Right renal pelvis (tissue), 4 donors: ENCODE results near the gene LEUTX. TPM values are rescaled to one million over a fixed set of nuclear protein-coding genes. Genes with fewer than 3 reads are reported as not detected.
A peak's percentile ranks its signal among the peaks of the same experiment; 100 is the strongest.

Experiments
- DNase-seq, 4 donors: peaks; one replicate each; pipeline ENCODE4 v3.0.0-alpha.2; 2013; ENCODE audit warnings: low read depth in 4 of 4, low spot score in 3 of 4, missing footprints in 1 of 4
- polyA plus RNA-seq, 4 donors: library from polyadenylated mRNA; unstranded; fragments of 120-200 nt; gene quantifications; one replicate each; pipeline ENCODE4 v1.2.1, GENCODE V29; 2013; ENCODE audit not compliant: insufficient read length in 4 of 4

Gene LEUTX
- polyA plus RNA-seq, 4 donors: not detected

DNA sequence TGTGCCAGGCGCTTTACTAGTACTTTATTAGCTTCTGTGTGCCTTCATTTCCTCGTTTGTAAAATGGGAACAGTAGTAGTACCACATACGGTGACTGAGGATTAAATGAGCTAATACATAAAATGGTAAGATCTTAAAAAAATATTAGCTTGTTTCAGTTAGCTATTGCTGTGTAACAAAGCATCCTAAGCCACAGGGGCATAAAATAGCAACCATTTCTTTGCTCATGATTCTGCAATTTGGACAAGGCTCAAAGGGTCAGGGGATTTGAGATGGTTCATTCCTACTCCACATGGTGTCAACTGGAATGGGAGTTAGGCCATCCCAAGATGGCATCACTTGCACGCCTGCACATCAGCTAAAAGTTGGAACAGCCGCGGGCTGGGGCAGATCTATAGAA, 42.0 kb downstream of the LEUTX start:
- DNase-seq: no peak

GRCh38 chr19:39823686-39824085, 45.0 kb downstream of the LEUTX start:
- no peak for DNase-seq

GRCh38 chr19:39824143-39825092, 45.8 kb downstream of the LEUTX start:
- peak; percentile 67 to 90 (median 86) for DNase-seq

- DNase-seq: no peak
Measured at GRCh38 chr19:39825093-39825463, 46.4 kb downstream of the LEUTX start.

DNA sequence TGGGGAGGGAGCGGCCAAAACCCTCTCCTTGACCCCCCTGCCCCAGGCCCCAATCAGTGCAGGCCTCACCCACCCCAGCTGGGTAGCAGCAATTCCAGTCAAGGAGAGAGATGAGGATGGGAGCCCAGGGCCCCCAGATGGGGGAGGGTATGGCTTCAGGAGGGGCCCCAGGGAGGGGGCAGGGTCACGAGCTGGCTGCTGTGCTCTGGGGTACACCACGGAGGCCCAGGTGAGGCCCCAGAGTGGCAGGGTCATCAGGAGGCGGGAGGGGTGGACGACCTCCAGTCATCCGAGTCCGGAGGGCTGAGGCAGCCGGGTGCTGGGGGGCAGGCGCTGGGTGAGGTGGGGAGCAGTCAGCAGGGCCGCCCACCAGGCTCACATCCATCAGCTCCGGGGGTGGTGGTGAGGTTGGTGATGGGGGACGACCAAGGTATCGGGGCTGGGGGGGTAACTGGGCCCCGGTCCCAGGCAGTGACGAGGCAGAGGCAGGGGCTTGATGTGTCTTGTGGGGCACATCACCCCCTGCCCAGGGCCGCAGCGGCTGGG, 47.0 kb downstream of the LEUTX start:
- no peak for DNase-seq

DNA sequence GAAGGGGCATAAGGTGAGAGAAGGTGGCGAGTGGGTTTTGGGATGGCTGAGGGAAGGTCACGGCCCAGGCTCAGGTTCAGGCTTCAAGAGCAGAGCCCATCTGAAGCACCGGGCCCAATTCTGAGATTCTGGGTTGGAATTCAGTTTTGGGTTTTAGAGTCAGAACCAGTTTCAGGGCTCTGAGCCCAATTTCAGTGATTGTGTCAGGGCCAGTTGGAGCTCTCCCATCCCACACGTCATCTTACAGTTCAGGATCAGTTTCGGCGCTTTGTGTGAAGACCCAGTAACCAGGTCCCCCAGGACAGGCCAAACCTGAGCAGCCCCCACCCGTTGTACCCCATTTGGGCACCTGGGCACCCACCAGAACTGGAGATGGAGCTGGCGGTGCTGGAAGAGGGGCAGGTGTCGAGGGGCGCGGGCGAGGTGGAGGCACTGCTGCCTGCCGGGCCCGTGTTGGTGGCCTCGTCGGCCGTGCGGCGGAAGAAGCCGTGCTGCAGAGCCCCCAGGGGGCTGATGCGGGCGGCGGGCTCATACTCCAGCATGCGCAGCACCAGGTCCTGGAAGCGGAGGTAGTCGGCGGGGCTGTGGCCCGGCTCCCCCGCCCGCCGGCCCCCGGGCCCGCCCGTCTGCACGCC, 47.8 kb downstream of the LEUTX start:
- DNase-seq: no peak

DNA sequence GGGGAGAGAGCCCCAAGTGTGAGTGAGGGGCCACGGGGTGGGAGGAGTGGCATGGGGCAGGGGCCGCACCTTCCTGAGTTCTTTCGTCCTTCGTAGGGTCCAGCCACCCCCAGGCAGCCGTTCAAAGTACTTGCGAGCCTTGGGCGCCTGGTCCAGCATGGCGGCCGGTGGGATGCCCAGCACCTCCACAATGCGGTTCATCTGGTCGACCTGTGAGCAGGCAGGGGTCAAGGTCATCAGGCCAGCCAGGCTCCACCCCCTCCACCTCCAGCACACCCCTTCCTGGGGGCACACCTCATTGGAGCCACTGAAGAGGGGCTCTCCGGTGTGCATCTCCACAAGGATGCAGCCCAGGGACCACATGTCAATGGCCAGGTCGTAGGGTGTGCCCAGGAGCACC, 48.6 kb downstream of the LEUTX start:
- DNase-seq: no peak

GRCh38 chr19:39828015-39828653, 49.5 kb downstream of the LEUTX start:
- DNase-seq: no peak

DNA sequence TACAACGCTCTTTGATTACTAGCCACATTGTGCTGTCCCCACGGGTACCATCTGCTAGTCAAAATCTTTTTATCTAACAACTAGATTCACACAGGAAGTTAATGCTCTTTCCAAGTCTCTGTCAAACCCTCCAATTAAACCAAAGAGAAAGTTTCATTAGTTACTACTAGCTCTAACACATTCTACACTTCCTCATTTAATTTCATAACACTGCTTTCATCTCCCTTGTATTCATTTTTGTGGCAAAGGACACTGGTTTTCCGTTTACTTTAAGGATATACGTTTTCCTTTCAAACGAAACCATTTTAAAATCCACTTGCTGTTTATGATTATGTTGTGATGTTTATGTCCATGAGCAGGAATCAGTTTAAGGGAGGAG, 50.0 kb downstream of the LEUTX start:
- no peak for DNase-seq

DNA sequence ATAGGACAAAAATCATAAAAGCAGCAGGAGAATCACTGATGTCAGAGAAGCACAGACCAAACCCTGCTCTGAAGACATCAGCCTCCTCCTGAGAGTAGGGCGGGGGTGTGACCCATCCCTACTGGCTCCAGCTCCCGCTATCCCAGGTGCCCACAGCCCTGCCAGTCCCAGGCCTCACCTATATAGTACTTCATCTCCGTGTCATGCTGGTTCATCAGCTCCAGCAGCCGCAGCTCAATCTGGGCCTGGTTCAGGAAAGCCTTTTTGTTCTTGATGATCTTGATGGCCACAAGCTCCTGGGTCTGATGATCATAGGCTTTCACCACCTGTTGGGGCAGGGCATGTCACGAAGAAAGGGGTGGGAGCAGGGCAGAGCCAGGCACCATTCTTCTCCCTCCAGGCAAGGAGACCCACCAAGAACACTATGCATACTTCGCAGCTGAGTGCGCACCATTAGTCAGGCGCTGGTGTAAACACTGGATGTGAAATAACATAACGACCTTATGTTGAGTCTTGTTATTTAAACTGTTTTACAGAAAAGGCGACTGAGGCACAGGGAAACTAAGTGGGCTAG, 51.1 kb downstream of the LEUTX start:
- no peak for DNase-seq

- DNase-seq: no peak
Measured at GRCh38 chr19:39830406-39830805, 51.8 kb downstream of the LEUTX start.

GRCh38 chr19:39830847-39831246, 52.2 kb downstream of the LEUTX start:
- no peak for DNase-seq

DNA sequence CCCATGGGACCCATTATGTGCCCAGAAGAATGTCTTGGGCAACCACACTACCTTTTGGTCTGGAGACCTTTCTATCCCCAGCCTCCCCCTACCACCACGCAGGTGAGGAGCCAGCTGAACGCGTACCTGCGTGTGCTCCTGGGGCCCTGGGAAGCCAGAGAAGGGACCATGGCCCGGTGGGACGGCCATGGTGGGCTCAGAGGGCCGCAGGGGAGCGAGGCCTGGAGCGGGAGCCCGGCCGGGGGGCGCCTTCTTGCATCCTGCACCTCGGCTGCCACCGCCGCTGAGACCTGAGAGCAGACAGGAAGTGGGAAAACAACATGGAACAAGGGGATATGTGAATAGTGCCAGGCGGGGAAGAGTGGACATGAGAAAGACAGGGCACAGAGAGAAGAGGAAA, 53.0 kb downstream of the LEUTX start:
- no peak for DNase-seq

DNA sequence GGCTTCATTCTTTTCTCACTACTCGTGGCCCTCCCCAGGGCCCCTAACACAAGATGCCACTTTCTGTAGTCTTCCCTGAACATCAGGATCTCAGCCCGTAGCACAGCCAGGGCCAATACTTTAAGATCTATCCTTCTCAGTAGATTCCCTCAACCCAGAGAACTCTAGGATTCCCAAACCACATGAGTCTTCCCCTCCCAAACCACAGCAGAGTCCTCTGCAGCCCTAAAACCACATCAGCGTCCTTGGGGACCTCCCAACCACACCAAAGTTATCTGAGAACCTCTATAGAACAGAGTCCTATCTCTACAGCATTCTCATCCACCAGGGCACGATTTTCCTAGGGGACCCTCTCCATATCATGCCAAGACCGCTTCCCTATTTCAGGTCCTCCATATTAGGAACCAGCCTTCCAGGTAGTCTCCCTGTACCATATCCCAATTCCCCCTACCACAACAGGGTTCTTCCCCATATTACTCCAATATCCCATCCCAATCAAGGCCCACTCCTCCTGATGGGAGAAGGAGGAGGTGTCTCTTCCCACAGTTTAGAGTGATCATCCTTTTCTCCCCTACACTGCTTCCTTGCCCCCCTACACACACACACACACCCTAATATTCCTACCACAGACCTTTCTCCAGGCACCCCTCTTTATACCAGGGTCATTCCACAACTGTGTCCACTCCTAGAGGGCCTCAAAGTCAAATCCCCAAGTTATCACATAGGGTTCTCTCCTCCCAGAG, 53.9 kb downstream of the LEUTX start:
- no peak for DNase-seq

DNA sequence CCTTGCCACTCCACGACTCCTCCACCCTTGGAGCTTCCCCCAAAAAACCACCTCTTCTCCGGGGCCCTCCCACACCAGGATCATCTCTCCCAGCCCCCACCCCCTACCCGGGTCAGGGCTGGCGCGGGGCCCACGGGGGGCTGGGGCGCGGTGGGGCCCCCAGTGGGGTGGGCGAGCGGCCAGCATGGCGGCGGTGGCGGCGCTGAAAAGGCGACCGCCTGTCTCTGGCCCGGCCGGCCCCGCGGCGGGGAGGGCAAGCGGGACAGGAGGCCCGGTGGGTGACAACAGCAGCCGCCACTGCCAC, 54.5 kb downstream of the LEUTX start:
- DNase-seq: no peak

DNA sequence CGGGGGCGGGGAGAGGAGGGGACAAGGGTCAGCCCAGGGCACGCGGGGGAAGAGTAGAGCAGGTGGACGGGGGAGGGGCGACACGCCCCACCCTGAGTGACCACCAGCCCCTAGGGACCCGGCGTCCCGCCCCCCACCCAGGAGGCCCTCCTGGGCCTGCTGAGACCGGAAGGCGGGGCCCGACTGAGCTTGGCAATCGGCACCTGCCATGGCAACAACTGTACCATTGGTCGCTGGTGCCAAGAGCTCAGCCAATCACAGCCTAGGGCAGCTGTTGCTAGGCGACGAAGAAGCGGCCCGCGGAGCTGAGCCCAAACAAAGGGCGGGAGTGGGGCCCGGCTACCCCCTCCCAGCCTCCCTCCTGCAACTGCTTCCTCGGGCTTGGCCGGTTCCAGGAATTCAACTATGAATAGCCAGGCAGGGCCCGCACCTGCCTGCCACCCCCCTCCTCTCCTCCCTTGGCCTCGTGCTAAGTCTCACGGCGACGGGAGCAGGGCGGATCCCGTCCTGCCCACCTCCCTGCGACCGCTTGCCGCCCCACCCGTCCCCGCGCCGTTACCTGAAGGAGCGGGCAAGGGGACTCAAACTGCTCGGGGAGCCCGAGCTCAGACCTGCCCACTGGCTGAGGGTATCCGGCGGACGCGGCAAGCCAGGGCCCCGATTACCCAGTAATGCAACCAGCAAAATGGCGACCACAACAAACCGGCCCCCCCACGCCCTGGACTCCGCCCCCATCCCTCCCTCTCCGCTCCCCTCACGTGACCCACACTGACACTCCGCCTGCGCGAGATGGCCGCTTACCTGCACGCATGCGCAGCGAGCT, 55.0 kb downstream of the LEUTX start, which contains the start of gene DYRK1B:
DYRK1B (minus strand) TSS at position 699 of the 823 bp plus-strand sequence. CDS start 2,295 bp downstream, outside the sequence.
- peak; percentile 93 to 95 (median 94) for DNase-seq

GRCh38 chr19:39834287-39834841, 55.7 kb downstream of the LEUTX start:
- no peak for DNase-seq
